Choroid plexus epithelial cell (primary cell): ENCODE results near the gene COL16A1.

ENCODE experiments used
- DNase-seq: peaks from one replicate; pipeline ENCODE4 v3.0.0-alpha.2; 2010; ENCODE audit warnings: low read depth
- H3K4me3 ChIP-seq: 2 replicates; pipeline ENCODE4 v1.5.1; 2011; ENCODE audit warnings: low read depth, mild to moderate bottlenecking, control low read depth, low read length, moderate library complexity
- CTCF ChIP-seq: conservative IDR thresholded peaks from 2 replicates; pipeline ENCODE4 v1.5.1; 2011; ENCODE audit warnings: low read depth, mild to moderate bottlenecking, control low read depth, inconsistent platforms, low read length, moderate library complexity

Gene COL16A1

GRCh38 chr1:31742462-31743212 lies 38.8 kb upstream of the COL16A1 start:
- H3K4me3 ChIP-seq: no peak overlapping the region
- TF ChIP-seq CTCF: no peak
- DNase-seq: no peak

DNA sequence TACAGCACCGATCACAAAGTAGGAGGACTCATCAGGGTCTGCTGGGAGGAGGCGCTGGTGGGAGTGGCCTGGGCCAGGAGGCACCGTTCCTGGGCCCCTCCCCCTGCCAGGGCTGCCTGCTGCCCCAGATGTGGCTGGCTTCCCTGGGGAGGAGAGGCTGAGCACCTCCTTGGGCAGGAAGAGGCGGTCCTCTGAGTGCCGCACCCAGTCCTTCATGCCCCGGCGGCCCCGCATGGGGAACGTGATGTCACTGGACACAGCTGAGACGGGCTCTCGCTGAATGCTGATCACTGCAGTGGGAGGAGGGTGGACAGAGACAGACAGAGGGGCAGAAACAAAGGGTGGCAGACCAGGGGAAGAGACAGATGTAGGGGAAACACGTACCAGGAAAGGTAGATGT lies 35.5 kb upstream of the COL16A1 start:
- TF ChIP-seq CTCF: no peak
- DNase-seq: no peak
- H3K4me3 ChIP-seq: no peak overlapping the region

DNA sequence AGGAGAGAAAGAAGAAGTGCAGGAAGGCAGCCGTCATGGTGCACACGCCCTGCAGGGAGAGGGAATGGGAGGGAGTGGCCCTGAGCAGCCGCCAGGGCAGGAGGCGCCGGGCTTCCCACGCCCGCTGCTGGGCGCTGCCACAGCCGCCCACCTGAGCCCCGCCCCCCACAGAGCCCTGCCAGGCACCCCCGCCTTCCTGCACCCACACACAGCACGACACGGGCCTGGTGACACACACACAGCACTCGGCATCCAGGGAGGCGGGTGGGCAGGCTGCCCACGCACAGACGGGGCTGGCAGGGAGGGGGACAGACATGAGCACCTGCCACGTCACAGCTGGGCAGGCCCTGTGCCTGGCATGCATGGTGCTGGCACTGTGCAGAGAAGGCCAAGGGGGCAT lies 32.9 kb upstream of the COL16A1 start:
- no peak overlapping the region for H3K4me3 ChIP-seq
- TF ChIP-seq CTCF: no peak
- DNase-seq: no peak

GRCh38 chr1:31735571-31735970 lies 31.8 kb upstream of the COL16A1 start:
- no peak for DNase-seq
- no peak overlapping the region for H3K4me3 ChIP-seq
- no peak for TF ChIP-seq CTCF

GRCh38 chr1:31734582-31735107 lies 30.8 kb upstream of the COL16A1 start:
- no peak for DNase-seq
- no peak overlapping the region for H3K4me3 ChIP-seq
- TF ChIP-seq CTCF: no peak

DNA sequence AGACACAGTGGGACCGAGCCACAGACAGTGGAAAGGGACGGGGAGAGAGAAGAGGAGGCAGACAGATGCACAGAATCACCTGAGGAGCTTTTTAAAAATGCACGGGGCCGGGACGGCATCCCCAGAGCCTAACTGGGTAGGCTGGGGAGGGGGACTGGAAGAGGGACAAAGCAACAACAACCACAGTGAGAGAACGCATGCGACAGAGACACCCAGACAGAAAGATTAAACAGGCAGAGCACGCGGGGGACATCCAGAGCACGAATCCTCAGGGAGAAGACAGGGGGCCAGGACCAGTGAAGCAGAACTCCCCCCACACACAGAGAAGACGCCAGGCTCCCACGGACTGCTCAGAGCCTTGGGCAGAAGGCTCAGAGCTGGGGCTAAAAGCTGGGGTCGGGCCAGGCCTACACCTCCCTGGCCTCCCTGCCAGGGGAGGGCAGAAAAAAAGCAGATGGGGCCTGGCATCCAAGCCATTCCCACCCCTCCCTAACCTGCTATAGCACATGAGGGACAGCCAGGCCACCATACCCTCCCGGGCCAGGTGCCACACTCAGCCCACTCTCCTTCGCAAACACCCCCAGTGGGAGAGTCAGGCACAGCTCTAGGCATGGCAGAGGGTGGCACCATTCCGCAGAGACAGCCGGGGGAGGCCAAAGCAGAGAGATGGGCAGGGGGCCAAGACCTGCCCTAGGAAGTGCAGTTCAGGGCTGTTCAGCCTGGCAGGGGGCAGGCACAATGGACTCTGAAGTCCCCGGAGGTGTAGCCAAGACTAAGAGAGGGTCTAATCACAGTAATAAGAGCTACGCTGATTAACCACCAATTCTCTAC lies 29.8 kb upstream of the COL16A1 start:
- no peak for DNase-seq
- TF ChIP-seq CTCF: no peak
- H3K4me3 ChIP-seq: no peak overlapping the region
